ENCODE data around the gene EMILIN2. TPM values are rescaled to one million over a fixed set of nuclear protein-coding genes. Genes with fewer than 3 reads are reported as not detected.
A peak's percentile ranks its signal among the peaks of the same experiment; 100 is the strongest.

EMILIN2 gene
- total and polyA plus RNA-seq, 10 donors, result 7.5 to 47.7 (median 21.3) TPM

DNA sequence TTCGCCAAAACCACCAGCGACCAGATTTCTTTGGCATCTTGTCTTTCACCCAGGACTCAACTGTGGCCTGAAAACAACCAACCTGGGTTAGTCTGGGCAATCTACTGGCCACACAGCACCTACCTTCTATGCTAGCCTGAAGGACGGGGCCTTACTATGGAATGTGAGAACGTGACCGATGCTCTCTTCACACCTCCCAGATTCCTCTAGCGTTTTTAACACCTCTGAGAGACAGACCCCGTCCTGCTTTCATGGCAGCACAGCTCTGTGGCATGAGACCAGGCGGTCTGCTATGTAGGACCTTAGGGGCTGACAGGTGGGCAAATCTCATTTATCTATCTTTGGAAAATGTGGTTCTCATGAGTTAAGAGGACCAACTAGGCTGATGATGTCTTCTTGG is 80.9 kb downstream of the EMILIN2 start:
- Histone ChIP-seq H3K4me3 (no peak overlapping the region), H3K4me1 (peaks cover 0 to 10% (median 5%) of the 10 kb centered on the region in 6 donors), H3K27me3 (replicated peaks in 1 of 7) (no peaks in the 10 kb centered on the region), H3K27ac (no peak overlapping the region), H3K9me3 (no peaks in the 10 kb centered on the region), H3K36me3 (peaks cover 6 to 98% (median 81%) of the 10 kb centered on the region in 6 donors)
- no peak for TF ChIP-seq POLR2AphosphoS5 (IDR thresholded peaks at IDR 0.05)
- no peak for TF ChIP-seq POLR2A (IDR thresholded peaks at IDR 0.05)
- TF ChIP-seq, protein P1, sequence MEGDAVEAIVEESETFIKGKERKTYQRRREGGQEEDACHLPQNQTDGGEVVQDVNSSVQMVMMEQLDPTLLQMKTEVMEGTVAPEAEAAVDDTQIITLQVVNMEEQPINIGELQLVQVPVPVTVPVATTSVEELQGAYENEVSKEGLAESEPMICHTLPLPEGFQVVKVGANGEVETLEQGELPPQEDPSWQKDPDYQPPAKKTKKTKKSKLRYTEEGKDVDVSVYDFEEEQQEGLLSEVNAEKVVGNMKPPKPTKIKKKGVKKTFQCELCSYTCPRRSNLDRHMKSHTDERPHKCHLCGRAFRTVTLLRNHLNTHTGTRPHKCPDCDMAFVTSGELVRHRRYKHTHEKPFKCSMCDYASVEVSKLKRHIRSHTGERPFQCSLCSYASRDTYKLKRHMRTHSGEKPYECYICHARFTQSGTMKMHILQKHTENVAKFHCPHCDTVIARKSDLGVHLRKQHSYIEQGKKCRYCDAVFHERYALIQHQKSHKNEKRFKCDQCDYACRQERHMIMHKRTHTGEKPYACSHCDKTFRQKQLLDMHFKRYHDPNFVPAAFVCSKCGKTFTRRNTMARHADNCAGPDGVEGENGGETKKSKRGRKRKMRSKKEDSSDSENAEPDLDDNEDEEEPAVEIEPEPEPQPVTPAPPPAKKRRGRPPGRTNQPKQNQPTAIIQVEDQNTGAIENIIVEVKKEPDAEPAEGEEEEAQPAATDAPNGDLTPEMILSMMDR (IDR thresholded peaks at IDR 0.05 in 8 of 11, conservative IDR thresholded peaks at IDR 0.05 in 3 of 11), result no peak
- DNase-seq, result no peak
- intact Hi-C loops (cut with DNase I; ENCODE audit: low total_unique reads), result no loop called here
- WGBS, 5 donors, result 93 to 95% (median 94%) methylated on average over 8 of the region's 8 CpGs

DNA sequence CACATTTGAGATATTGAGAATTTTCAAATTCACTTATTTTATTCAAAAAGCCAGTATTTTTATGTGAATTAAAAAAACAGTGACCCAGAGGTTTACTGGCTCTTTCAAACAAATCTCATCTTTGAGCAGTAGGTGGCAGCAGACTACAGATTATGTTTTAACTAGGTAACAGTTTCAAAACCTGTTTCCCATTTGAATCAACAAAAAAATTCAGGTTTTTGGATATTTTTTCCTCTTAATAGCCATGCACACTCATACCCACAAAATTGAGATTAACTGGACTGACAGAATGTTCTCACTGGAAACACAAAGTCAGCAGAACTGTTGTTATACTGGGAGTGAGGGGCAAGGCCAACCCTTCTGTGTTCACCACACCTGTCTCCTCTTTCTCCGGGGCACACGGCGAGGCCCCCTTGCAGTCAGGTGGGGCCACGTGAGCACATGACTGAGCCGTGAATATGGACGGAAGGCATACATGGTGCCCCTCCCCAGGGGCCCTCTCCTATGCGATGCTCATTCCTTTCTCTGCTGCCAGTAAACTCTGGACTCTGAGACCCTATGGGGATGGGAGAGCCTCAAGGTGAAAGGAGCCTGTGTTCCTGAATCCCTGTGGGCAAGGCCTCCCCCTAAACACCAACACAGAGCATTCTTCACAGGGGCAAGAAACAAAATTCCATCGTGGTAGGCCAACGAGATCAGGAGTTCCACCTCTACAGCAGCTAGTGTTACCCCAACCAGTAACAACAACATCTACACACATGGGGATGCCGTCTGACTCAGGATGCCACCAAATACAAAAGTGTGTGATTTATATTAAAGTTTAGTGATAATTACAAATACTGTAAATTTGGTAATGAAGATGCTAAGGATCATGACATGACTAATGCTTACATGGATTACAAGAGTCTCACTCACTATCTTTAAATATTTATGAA is 85.7 kb downstream of the EMILIN2 start:
- Histone ChIP-seq H3K27me3 (replicated peaks in 1 of 7) (no peaks in the 10 kb centered on the region), H3K4me3 (no peak overlapping the region), H3K27ac (peak overlapping the region in 3 of 8 donors; percentile 26 to 54 (median 32)), H3K36me3 (peaks cover 0 to 98% (median 61%) of the 10 kb centered on the region in 6 donors), H3K9me3 (no peaks in the 10 kb centered on the region), H3K4me1 (peaks cover 0 to 37% (median 8%) of the 10 kb centered on the region in 6 donors)
- DNase-seq, result no peak
- WGBS, 5 donors, result 61 to 77% (median 63%) methylated on average over 8 to 10 of the region's 10 CpGs
- TF ChIP-seq POLR2AphosphoS5 (IDR thresholded peaks at IDR 0.05) (peak; percentile 22), POLR2A (IDR thresholded peaks at IDR 0.05) (no peak)
- TF ChIP-seq, protein P1 (IDR thresholded peaks at IDR 0.05 in 8 of 11, conservative IDR thresholded peaks at IDR 0.05 in 3 of 11), result peak; percentile 56 to 85 (median 77)
- intact Hi-C loops (cut with DNase I; ENCODE audit: low total_unique reads), result loop anchor here (5.0 to 10.0 kb wide), 4 partner anchors 55 to 315 kb away; partner anchors contain the start of gene MYL12A

DNA sequence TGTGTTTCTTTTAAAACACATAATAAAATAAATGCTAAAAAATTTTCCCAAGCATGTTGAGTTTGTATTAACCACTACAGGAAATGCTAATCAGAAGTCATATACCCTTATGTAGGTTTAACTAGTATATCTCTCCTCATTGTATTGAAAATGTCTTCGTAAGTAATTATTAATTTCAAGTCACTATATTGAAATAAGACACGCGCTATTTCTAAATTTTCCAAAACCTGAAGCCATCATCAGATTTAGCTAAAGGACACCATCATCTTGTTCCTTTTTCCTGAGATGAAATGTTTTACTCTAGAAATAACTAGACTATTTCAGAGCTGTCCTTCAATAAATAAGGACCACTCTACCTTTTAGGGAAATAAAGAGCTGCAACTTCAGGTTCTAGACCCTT is 87.2 kb downstream of the EMILIN2 start:
- no peak overlapping the region for H3K27ac ChIP-seq
- no peaks in the 10 kb centered on the region for H3K27me3 ChIP-seq (replicated peaks in 1 of 7)
- DNase-seq, result no peak
- TF ChIP-seq, protein P1 (IDR thresholded peaks at IDR 0.05 in 8 of 11, conservative IDR thresholded peaks at IDR 0.05 in 3 of 11), result no peak
- no peak for TF ChIP-seq POLR2AphosphoS5 (IDR thresholded peaks at IDR 0.05)
- no peak for TF ChIP-seq POLR2A (IDR thresholded peaks at IDR 0.05)
- H3K36me3 ChIP-seq, result peaks cover 0 to 98% (median 64%) of the 10 kb centered on the region in 6 donors
- H3K4me3 ChIP-seq, result no peak overlapping the region
- 79 to 98% (median 83%) methylated on average over 3 of the region's 3 CpGs for WGBS, 5 donors
- intact Hi-C loops (cut with DNase I; ENCODE audit: low total_unique reads), result loop anchor here (5.0 to 10.0 kb wide), 4 partner anchors 53 to 313 kb away; partner anchors contain the start of gene MYL12A
- peaks cover 0 to 37% (median 8%) of the 10 kb centered on the region in 6 donors for H3K4me1 ChIP-seq
- no peaks in the 10 kb centered on the region for H3K9me3 ChIP-seq

All from spleen (tissue), 11 donors.